SW480 (cell line): ENCODE results near the gene GNG7.

ENCODE experiments used
- DNase-seq: peaks from one replicate; pipeline ENCODE4 v3.0.0-alpha.2; 2016; ENCODE audit warnings: low spot score

The GNG7 gene

DNA sequence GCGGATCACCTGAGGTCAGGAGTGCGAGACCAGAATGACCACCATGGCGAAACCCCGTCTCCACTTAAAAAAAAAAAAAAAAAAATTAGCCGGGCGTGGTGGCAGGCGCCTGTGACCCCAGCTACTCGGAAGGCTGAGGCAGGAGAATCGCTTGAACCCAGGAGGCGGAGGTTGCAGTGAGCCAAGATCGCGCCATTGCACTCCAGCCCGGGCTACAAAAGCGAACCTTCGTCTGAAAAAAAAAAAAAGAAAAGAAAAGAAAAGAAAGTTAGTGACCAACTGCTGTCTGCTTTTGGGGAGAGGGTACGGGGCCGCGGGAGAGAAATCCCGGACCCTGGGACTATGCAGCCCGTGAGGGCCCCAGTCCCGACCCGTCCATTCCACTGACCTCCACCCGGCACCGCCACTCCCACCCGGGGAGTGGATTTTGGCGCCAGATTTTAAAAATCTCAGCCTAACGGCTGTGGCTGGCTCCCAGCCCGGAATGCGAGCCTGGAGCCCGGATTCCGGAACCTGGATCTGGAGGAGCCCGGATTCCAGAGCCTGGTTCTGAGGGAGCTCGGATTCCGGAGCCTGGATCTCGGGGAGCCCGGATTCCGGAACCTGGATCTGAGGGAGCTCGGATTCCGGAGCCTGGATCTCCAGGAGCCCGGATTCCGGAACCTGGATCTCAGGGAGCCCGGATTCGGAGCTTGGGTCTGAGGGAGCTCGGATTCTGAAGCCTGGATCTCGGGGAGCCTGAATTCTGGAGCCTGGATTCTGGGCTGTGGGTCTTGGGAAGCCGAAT, 239.7 kb downstream of the GNG7 start:
- DNase-seq, result peak; percentile 80

DNA sequence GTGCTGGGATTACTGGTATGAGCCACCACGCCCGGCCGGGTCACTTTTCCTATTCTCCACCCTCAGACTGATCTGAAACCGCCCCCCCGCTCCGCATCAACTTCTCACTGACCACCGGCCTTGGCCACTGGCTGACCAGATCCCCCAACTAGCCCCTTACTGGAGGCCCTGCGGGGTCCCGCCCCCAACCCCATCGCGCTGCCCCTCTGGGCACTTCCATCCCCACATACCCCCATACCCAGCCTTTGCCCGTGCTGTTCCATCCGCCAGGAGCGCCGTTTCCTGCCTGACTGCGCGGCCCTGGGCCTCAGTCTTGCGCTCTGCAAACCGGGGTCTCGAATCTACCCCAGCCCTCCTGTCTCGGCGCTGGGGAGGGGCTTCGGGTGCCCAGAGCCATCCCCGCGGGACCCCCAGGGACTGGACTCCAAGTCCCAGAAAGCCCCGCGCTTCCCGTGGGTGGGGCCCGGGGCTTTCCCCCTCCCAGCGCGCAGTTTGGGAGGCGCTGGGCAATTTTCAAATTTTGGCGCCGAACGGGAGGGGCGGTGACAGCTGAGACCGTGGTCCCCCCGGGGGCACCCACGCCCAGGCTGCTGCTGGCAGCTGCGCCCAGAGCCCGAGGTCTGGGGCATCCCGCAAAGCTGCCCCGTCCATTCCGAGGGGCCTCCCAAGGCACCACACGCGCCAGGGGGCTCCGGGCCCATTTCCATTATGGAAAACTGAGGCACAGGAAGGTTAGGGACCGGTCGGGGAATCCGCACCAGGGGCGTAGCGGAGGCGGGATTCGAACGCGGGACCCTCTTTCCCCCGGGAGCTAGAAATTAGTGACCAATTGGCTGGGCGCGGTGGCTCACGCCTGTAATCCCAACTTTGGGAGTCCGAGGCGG, 240.5 kb downstream of the GNG7 start:
- no peak for DNase-seq
